HCT116 (cell line): ENCODE results near the gene PTBP3. TPM values are rescaled to one million over a fixed set of nuclear protein-coding genes. Genes with fewer than 3 reads are reported as not detected.

Source experiments
- ATAC-seq: fragments of 200-7000 bp; cut with Tn5 transposase; 2 replicates; pipeline ENCODE4 v1.9.1; 2020; ENCODE audit warnings: mild to moderate bottlenecking, moderate library complexity
- BruUV-seq: library from RNA; stranded (reverse); fragments of 400-500 nt; replicated peaks from 2 replicates; lab custom pipeline; 2021; lab: Mats Ljungman, UMichigan
- CTCF ChIA-PET: fragments of 300-600 bp; sonication (Branson Sonifier 250); formaldehyde crosslinking; loops from one replicate; lab custom pipeline; 2021; ENCODE audit warnings: antibody characterized with exemption; lab: Charles Lee
- POLR2A ChIA-PET: fragments of 300-600, 350-600 bp; sonication (Branson Sonifier 250); formaldehyde crosslinking; loops from one replicate; lab custom pipeline; 2021; ENCODE audit warnings: antibody characterized with exemption; lab: Charles Lee
- RAD21 ChIA-PET, 2 experiments: fragments of 300-600 bp; sonication (Branson Sonifier 250); formaldehyde crosslinking; loops; one replicate each; lab custom pipeline; 2023; ENCODE audit warnings: low total read pairs in 2 of 2; ENCODE audit not compliant: uncharacterized antibody in 2 of 2, unreplicated experiment in 2 of 2, low non-redundant PET in 1 of 2; lab: Charles Lee
- DNase-seq: peaks from one replicate; pipeline ENCODE4 v3.0.0-alpha.2; 2010; ENCODE audit warnings: low read depth, low spot score
- H2AFZ ChIP-seq: fragments of 200-600 bp; shearing (Covaris generic), sonication (generic); 2 replicates; pipeline ENCODE4 v1.6.1; 2017; ENCODE audit warnings: low read depth, mixed run types, mixed read lengths, antibody characterized with exemption, low read length; ENCODE audit not compliant: poor library complexity, severe bottlenecking
- H3K27ac ChIP-seq: 2 replicates; pipeline ENCODE4 v1.5.1; 2012; ENCODE audit warnings: low read depth, low read length
- H3K27me3 ChIP-seq: fragments of 200-600 bp; sonication (generic); 2 replicates; pipeline ENCODE4 v1.6.1; 2016; ENCODE audit warnings: mixed run types, low read length, mixed read lengths; ENCODE audit not compliant: insufficient read depth
- H3K36me3 ChIP-seq, 2 experiments: fragments of 200-500 bp in 1 of 2; fragments of 200-600 bp in 1 of 2; sonication (Bioruptor generic) in 1 of 2; sonication (generic) in 1 of 2; 2 replicates each; pipeline versions ENCODE4 v1.5.1 to v1.6.1; 2014 to 2016; ENCODE audit warnings: low read length in 2 of 2, inconsistent platforms in 1 of 2, mixed read lengths in 1 of 2, mixed run types in 1 of 2; ENCODE audit not compliant: insufficient read depth in 2 of 2, control insufficient read depth in 1 of 2
- H3K4me1 ChIP-seq, 2 experiments: fragments of 200-600 bp in 1 of 2; sonication (generic) in 1 of 2; 2 replicates each; pipeline versions ENCODE4 v1.5.1 to v1.6.1; 2012 to 2017; ENCODE audit warnings: low read length in 2 of 2, inconsistent platforms in 1 of 2, mild to moderate bottlenecking in 1 of 2, mixed read lengths in 1 of 2, mixed run types in 1 of 2, moderate library complexity in 1 of 2; ENCODE audit not compliant: insufficient read depth in 2 of 2, control insufficient read depth in 1 of 2
- H3K4me2 ChIP-seq: fragments of 200-600 bp; sonication (generic); 2 replicates; pipeline ENCODE4 v1.6.1; 2017; ENCODE audit warnings: mixed run types, low read length, mixed read lengths
- H3K4me3 ChIP-seq, 2 experiments: fragments of 200-600 bp in 1 of 2; sonication (generic) in 1 of 2; replicated peaks in 1 of 2; 2 replicates each; pipeline ENCODE4 v1.5.1; 2011 to 2016; ENCODE audit warnings: low read length in 2 of 2, control low read depth in 1 of 2, low read depth in 1 of 2, mild to moderate bottlenecking in 1 of 2, mixed read lengths in 1 of 2, mixed run types in 1 of 2
- H3K79me2 ChIP-seq: fragments of 200-600 bp; sonication (generic); 2 replicates; pipeline ENCODE4 v1.6.1; 2017; ENCODE audit warnings: mild to moderate bottlenecking, mixed run types, low read length, moderate library complexity, mixed read lengths; ENCODE audit not compliant: insufficient read depth
- H3K9ac ChIP-seq: fragments of 200-600 bp; sonication (generic); 2 replicates; pipeline ENCODE4 v1.6.1; 2016; ENCODE audit warnings: low read length, mixed read lengths
- H3K9me2 ChIP-seq: fragments of 200-600 bp; sonication (generic), shearing (Covaris generic); 2 replicates; pipeline ENCODE4 v1.6.1; 2017; ENCODE audit warnings: mixed run types, mild to moderate bottlenecking, moderate library complexity; ENCODE audit not compliant: insufficient read depth
- H3K9me3 ChIP-seq, 2 experiments: fragments of 200-500 bp in 1 of 2; fragments of 200-600 bp in 1 of 2; sonication (Bioruptor generic) in 1 of 2; sonication (generic) in 1 of 2; 2 replicates each; pipeline ENCODE4 v1.6.1; 2014 to 2017; ENCODE audit warnings: low read length in 2 of 2, mixed read lengths in 2 of 2, inconsistent platforms in 1 of 2, low read depth in 1 of 2, mild to moderate bottlenecking in 1 of 2, mixed run types in 1 of 2, moderate library complexity in 1 of 2; ENCODE audit not compliant: control insufficient read depth in 1 of 2, insufficient read depth in 1 of 2
- H4K20me1 ChIP-seq: fragments of 200-600 bp; sonication (generic), shearing (Covaris generic); 2 replicates; pipeline ENCODE4 v1.6.1; 2017; ENCODE audit warnings: mixed run types, mild to moderate bottlenecking, moderate library complexity; ENCODE audit not compliant: insufficient read depth
- EGR1 ChIP-seq: IDR thresholded peaks from 2 replicates; pipeline ENCODE4 v1.6.1; 2012; ENCODE audit warnings: low read depth
- ELF1 ChIP-seq: IDR thresholded peaks from 2 replicates; pipeline ENCODE4 v1.6.1; 2012; ENCODE audit warnings: low read depth, borderline replicate concordance
- EZH2 ChIP-seq: fragments of 200-600 bp; sonication (generic); IDR thresholded peaks from 2 replicates; pipeline ENCODE4 v1.6.1; 2017; ENCODE audit warnings: antibody characterized with exemption, mixed run types
- EZH2phosphoT487 ChIP-seq: fragments of 200-600 bp; IDR thresholded peaks from 2 replicates; pipeline ENCODE4 v1.6.1; 2018; ENCODE audit warnings: antibody characterized with exemption, borderline replicate concordance
- FOSL1 ChIP-seq: IDR thresholded peaks from 2 replicates; pipeline ENCODE4 v1.6.1; 2012; ENCODE audit warnings: low read depth
- JUND ChIP-seq: IDR thresholded peaks from 2 replicates; pipeline ENCODE4 v1.6.1; 2012
- MAX ChIP-seq: IDR thresholded peaks from 2 replicates; pipeline ENCODE4 v1.6.1; 2012
- POLR2A ChIP-seq: IDR thresholded peaks from 2 replicates; pipeline ENCODE4 v1.7.0; 2011; ENCODE audit warnings: borderline replicate concordance; ENCODE audit not compliant: insufficient read depth, insufficient read length; ENCODE audit errors: extremely low read depth
- RAD21 ChIP-seq: IDR thresholded peaks from 2 replicates; pipeline ENCODE4 v1.6.1; 2012; ENCODE audit warnings: low read depth, mild to moderate bottlenecking
- REST ChIP-seq: IDR thresholded peaks from 2 replicates; pipeline ENCODE4 v1.6.1; 2012; ENCODE audit warnings: low read depth
- SIN3A ChIP-seq: IDR thresholded peaks from 2 replicates; pipeline ENCODE4 v1.6.1; 2012; ENCODE audit warnings: low read depth
- SP1 ChIP-seq: IDR thresholded peaks from 2 replicates; pipeline ENCODE4 v1.6.1; 2012; ENCODE audit warnings: low read depth
- TCF7L2 ChIP-seq: IDR thresholded peaks from 2 replicates; pipeline ENCODE4 v1.7.0; 2011; ENCODE audit warnings: borderline replicate concordance, inconsistent platforms; ENCODE audit not compliant: insufficient read depth, insufficient read length; ENCODE audit errors: extremely low read depth
- YY1 ChIP-seq: IDR thresholded peaks from 2 replicates; pipeline ENCODE4 v1.6.1; 2011; ENCODE audit warnings: low read length, low read depth, moderate library complexity, mild to moderate bottlenecking; ENCODE audit not compliant: insufficient replicate concordance; ENCODE audit errors: extremely low read depth
- ZNF274 ChIP-seq: fragments of 200-500 bp; sonication (Bioruptor generic); IDR thresholded peaks from 2 replicates; pipeline ENCODE4 v1.6.1; 2014; ENCODE audit warnings: mild to moderate bottlenecking, low read depth, low read length, inconsistent platforms
- intact Hi-C: fragments of 100-400 bp; cut with micrococcal nuclease; formaldehyde crosslinking; loops from 2 replicates; pipeline ENCODE4 v1.10.0; 2022
- total RNA-seq: library from RNA; stranded (reverse); gene quantifications from one replicate; pipeline ENCODE4 v1.2.1, GENCODE V29; 2021; ENCODE audit not compliant: unreplicated experiment
- TF ChIP-seq, protein P1 (sequence below), 3 experiments: fragments of 200-600 bp in 1 of 3; sonication (generic) in 1 of 3; IDR thresholded peaks in 2 of 3; conservative IDR thresholded peaks in 1 of 3; 2 replicates each; pipeline ENCODE4 v1.5.1; 2012 to 2017; ENCODE audit warnings: low read depth in 2 of 3, low read length in 2 of 3, antibody characterized with exemption in 1 of 3, borderline replicate concordance in 1 of 3, control low read depth in 1 of 3, mild to moderate bottlenecking in 1 of 3, mixed read lengths in 1 of 3, mixed run types in 1 of 3, moderate library complexity in 1 of 3; ENCODE audit not compliant: insufficient read depth in 1 of 3

Gene PTBP3
- total RNA-seq, 1 experiment from 2014 or later: 102 TPM

DNA sequence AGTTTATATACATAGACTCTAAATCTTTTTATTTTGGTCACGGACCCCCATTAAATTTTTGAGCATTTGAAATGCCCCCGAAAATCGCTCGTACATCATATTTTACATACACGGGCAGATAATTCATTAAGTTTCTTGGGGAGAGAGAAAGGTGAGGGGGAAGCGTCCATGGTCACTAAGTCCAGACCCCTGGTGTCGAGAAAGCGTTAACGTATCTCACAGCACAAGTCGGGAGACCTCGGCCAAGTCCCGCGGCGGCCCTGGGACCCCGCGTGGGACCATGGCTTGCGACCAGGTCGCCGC, 794 bp downstream of the PTBP3 start:
- Histone ChIP-seq H3K9me2 (no peaks in the 10 kb centered on the region), H3K36me3 (no peaks in the 10 kb centered on the region), H3K27ac (peak overlapping the region; percentile 100), H3K9ac (peak overlapping the region; percentile 89), H3K4me1 (peaks cover 13 to 38% of the 10 kb centered on the region in 2 experiments; a peak in 3 of 4 replicates), H2AFZ (no peak overlapping the region), H3K9me3 (no peaks in the 10 kb centered on the region), H3K4me3 (peak overlapping the region; percentile 55 to 72), H3K4me2 (peak overlapping the region; percentile 84), H3K79me2 (peaks cover 54% of the 10 kb centered on the region), H4K20me1 (no peaks in the 10 kb centered on the region), H3K27me3 (no peaks in the 10 kb centered on the region)
- ChIA-PET POLR2A (interaction anchor here (1.6 kb wide), 1 partner anchor 220 kb away, joined by 4 read pairs; no protein-coding TSS in a partner anchor), CTCF (no interaction called here), RAD21 (no interaction called here)
- TF ChIP-seq YY1 (no peak), POLR2A (no peak), ZNF274 (no peak), SP1 (0 out of 2 replicates have a peak, but pooled peaks have one; percentile 25), EGR1 (no peak)
- DNase-seq (no peak), ATAC-seq (no peak)
- BruUV-seq: no TSS peak
- intact Hi-C loops: loop anchor here (5.0 to 10.0 kb wide), 3 partner anchors 160 to 700 kb away; partner anchors contain the start of gene DNAJC25

- Histone ChIP-seq H3K4me2 (peak overlapping the region; percentile 84), H3K4me1 (peaks cover 9 to 34% of the 10 kb centered on the region in 2 experiments; a peak in 3 of 4 replicates), H3K4me3 (peak overlapping the region; percentile 55 to 72), H3K9me2 (no peaks in the 10 kb centered on the region), H4K20me1 (no peaks in the 10 kb centered on the region), H3K79me2 (peaks cover 58% of the 10 kb centered on the region), H3K9me3 (no peaks in the 10 kb centered on the region), H3K36me3 (no peaks in the 10 kb centered on the region), H3K27me3 (no peaks in the 10 kb centered on the region), H3K27ac (peak overlapping the region; percentile 100; the same call in 1 of the 2 replicates), H3K9ac (peak overlapping the region; percentile 89), H2AFZ (no peak overlapping the region)
- TSS peak; percentile 48 for BruUV-seq
- POLR2A ChIA-PET: no interaction called here
- intact Hi-C loops: loop anchor here (5.0 to 10.0 kb wide), 3 partner anchors 160 to 700 kb away; partner anchors contain the start of gene DNAJC25
- DNase-seq (no peak), ATAC-seq (no peak)
- CTCF ChIA-PET: no interaction called here
- RAD21 ChIA-PET: no interaction called here
- TF ChIP-seq ZNF274 (no peak), JUND (no peak), ELF1 (no peak), EZH2phosphoT487 (no peak), RAD21 (no peak), REST (no peak), TCF7L2 (no peak), EZH2 (no peak), SP1 (no peak), FOSL1 (no peak), EGR1 (no peak), MAX (no peak), SIN3A (no peak)
- TF ChIP-seq, protein P1, sequence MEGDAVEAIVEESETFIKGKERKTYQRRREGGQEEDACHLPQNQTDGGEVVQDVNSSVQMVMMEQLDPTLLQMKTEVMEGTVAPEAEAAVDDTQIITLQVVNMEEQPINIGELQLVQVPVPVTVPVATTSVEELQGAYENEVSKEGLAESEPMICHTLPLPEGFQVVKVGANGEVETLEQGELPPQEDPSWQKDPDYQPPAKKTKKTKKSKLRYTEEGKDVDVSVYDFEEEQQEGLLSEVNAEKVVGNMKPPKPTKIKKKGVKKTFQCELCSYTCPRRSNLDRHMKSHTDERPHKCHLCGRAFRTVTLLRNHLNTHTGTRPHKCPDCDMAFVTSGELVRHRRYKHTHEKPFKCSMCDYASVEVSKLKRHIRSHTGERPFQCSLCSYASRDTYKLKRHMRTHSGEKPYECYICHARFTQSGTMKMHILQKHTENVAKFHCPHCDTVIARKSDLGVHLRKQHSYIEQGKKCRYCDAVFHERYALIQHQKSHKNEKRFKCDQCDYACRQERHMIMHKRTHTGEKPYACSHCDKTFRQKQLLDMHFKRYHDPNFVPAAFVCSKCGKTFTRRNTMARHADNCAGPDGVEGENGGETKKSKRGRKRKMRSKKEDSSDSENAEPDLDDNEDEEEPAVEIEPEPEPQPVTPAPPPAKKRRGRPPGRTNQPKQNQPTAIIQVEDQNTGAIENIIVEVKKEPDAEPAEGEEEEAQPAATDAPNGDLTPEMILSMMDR (IDR thresholded peaks at IDR 0.05 in 2 of 3, conservative IDR thresholded peaks at IDR 0.05 in 1 of 3; ENCODE audit: borderline replicate concordance in 1 of 3, insufficient read depth in 1 of 3, low read depth in 2 of 3, low read length in 2 of 3): no peak
These were observed 1.2 kb downstream of the PTBP3 start for GRCh38 chr9:112332214-112332613.
